HEK293 (cell line): Measurements from ENCODE around the gene LSS.

Experiments used
- CTCF ChIA-PET: fragments of 350-600 bp; formaldehyde crosslinking; extraction: SDS; loops from one replicate; lab custom pipeline; 2021; ENCODE audit warnings: antibody characterized with exemption; lab: Yijun Ruan, JAX
- POLR2A ChIA-PET: fragments of 300-600 bp; formaldehyde crosslinking; extraction: SDS; loops from one replicate; lab custom pipeline; 2020; ENCODE audit warnings: antibody characterized with exemption, inconsistent platforms; lab: Yijun Ruan, JAX
- H3K27ac ChIP-seq: fragments of 200-500 bp; sonication (Bioruptor generic); 2 replicates; pipeline ENCODE4 v1.5.1; 2014; ENCODE audit warnings: low read depth, low read length, control low read depth, inconsistent platforms; ENCODE audit errors: extremely low read depth
- H3K36me3 ChIP-seq, 2 experiments: fragments of 200-500 bp in 1 of 2; sonication (Bioruptor generic) in 1 of 2; 1 replicate in 1 of 2; 2 replicates in 1 of 2; pipeline ENCODE4 v1.5.1; 2014 to 2017; ENCODE audit warnings: inconsistent platforms in 2 of 2, low read length in 2 of 2; ENCODE audit not compliant: control insufficient read depth in 2 of 2, insufficient read depth in 1 of 2
- H3K4me1 ChIP-seq: fragments of 200-500 bp; sonication (Bioruptor generic); 2 replicates; pipeline ENCODE4 v1.5.1; 2014; ENCODE audit warnings: mild to moderate bottlenecking, low read length, inconsistent platforms; ENCODE audit not compliant: control insufficient read depth, insufficient read depth
- H3K4me3 ChIP-seq: 2 replicates; pipeline ENCODE4 v1.5.1; 2011; ENCODE audit warnings: low read depth, mild to moderate bottlenecking, control low read depth, low read length, moderate library complexity
- H3K9me3 ChIP-seq: fragments of 200-500 bp; sonication (Bioruptor generic); 2 replicates; pipeline ENCODE4 v1.5.1; 2014; ENCODE audit warnings: low read depth, low read length, inconsistent platforms; ENCODE audit not compliant: control insufficient read depth, insufficient read depth
- AEBP2 ChIP-seq: fragments of 450-650 bp; formaldehyde crosslinking; IDR thresholded peaks from 2 replicates; pipeline ENCODE4 v1.5.1; 2016; ENCODE audit warnings: missing biosample characterization, missing genetic modification characterization, borderline replicate concordance
- MZF1 ChIP-seq: fragments of 450-650 bp; formaldehyde crosslinking; IDR thresholded peaks from 2 replicates; pipeline ENCODE4 v1.5.1; 2017; ENCODE audit warnings: missing biosample characterization, missing genetic modification characterization, borderline replicate concordance
- YY1 ChIP-seq: fragments of 450-650 bp; formaldehyde crosslinking; IDR thresholded peaks from 2 replicates; pipeline ENCODE4 v1.5.1; 2018; ENCODE audit warnings: missing biosample characterization, missing genetic modification characterization
- ZFP41 ChIP-seq: fragments of 450-650 bp; formaldehyde crosslinking; IDR thresholded peaks from 2 replicates; pipeline ENCODE4 v1.5.1; 2016; ENCODE audit warnings: missing biosample characterization, missing genetic modification characterization, borderline replicate concordance
- ZNF140 ChIP-seq: fragments of 450-650 bp; formaldehyde crosslinking; IDR thresholded peaks from 2 replicates; pipeline ENCODE4 v1.5.1; 2016; ENCODE audit warnings: missing biosample characterization, missing genetic modification characterization
- ZNF169 ChIP-seq: fragments of 450-650 bp; formaldehyde crosslinking; IDR thresholded peaks from 2 replicates; pipeline ENCODE4 v1.5.1; 2016; ENCODE audit warnings: missing biosample characterization, missing genetic modification characterization
- ZNF202 ChIP-seq: fragments of 450-650 bp; formaldehyde crosslinking; IDR thresholded peaks from 2 replicates; pipeline ENCODE4 v1.5.1; 2016; ENCODE audit warnings: missing biosample characterization, missing genetic modification characterization, borderline replicate concordance
- ZNF26 ChIP-seq: fragments of 450-650 bp; formaldehyde crosslinking; IDR thresholded peaks from 2 replicates; pipeline ENCODE4 v1.5.1; 2016; ENCODE audit warnings: missing biosample characterization, missing genetic modification characterization
- ZNF398 ChIP-seq: fragments of 450-650 bp; formaldehyde crosslinking; IDR thresholded peaks from 2 replicates; pipeline ENCODE4 v1.5.1; 2017; ENCODE audit warnings: missing biosample characterization, missing genetic modification characterization
- ZNF449 ChIP-seq: fragments of 450-650 bp; formaldehyde crosslinking; IDR thresholded peaks from 2 replicates; pipeline ENCODE4 v1.5.1; 2017; ENCODE audit warnings: missing biosample characterization, mild to moderate bottlenecking, missing genetic modification characterization, moderate library complexity
- ZNF623 ChIP-seq: fragments of 450-650 bp; formaldehyde crosslinking; IDR thresholded peaks from 2 replicates; pipeline ENCODE4 v1.5.1; 2016; ENCODE audit warnings: missing biosample characterization, missing genetic modification characterization
- ZNF670 ChIP-seq: fragments of 450-650 bp; formaldehyde crosslinking; IDR thresholded peaks from 2 replicates; pipeline ENCODE4 v1.5.1; 2016; ENCODE audit warnings: missing biosample characterization, missing genetic modification characterization, low read depth
- TF ChIP-seq, protein P1 (sequence below): fragments of 450-650 bp; formaldehyde crosslinking; IDR thresholded peaks from 2 replicates; pipeline ENCODE4 v1.5.1; 2016; ENCODE audit warnings: missing biosample characterization, missing genetic modification characterization
- TF ChIP-seq, protein P2 (sequence below): fragments of 450-650 bp; formaldehyde crosslinking; IDR thresholded peaks from 2 replicates; pipeline ENCODE4 v1.5.1; 2016; ENCODE audit warnings: missing biosample characterization, missing genetic modification characterization
- TF ChIP-seq, protein P3 (sequence below): fragments of 450-650 bp; formaldehyde crosslinking; conservative IDR thresholded peaks from 2 replicates; pipeline ENCODE4 v1.5.1; 2016; ENCODE audit warnings: low read depth, missing biosample characterization, missing genetic modification characterization

Gene LSS

GRCh38 chr21:46187814-46188213, 40.8 kb downstream of the LSS start:
- no peak for TF ChIP-seq YY1 (tag by site-specific recombination)
- TF ChIP-seq AEBP2 (tag by site-specific recombination): no peak
- TF ChIP-seq ZNF623 (tag by site-specific recombination): no peak
- TF ChIP-seq ZNF202 (tag by site-specific recombination): no peak
- Histone ChIP-seq H3K9me3 (no peaks in the 10 kb centered on the region), H3K4me3 (no peak overlapping the region), H3K27ac (no peak overlapping the region), H3K36me3 (peaks cover 0 to 14% of the 10 kb centered on the region in 2 experiments; a peak in 1 of 3 replicates), H3K4me1 (peaks cover 9% of the 10 kb centered on the region)
- POLR2A ChIA-PET: interaction anchor here (0.5 kb wide), 1 partner anchor 11 kb away, joined by 3 read pairs; no protein-coding TSS in a partner anchor
- CTCF ChIA-PET: interaction anchor here (0.6 to 2.0 kb wide), 4 partner anchors 11 to 45 kb away, joined by 4 to 8 read pairs (median 4); no protein-coding TSS in a partner anchor

GRCh38 chr21:46187261-46187660, 41.3 kb downstream of the LSS start:
- CTCF ChIA-PET: interaction anchor here (0.6 to 2.0 kb wide), 3 partner anchors 11 to 44 kb away, joined by 4 to 8 read pairs (median 5); no protein-coding TSS in a partner anchor
- POLR2A ChIA-PET: interaction anchor here (0.5 kb wide), 1 partner anchor 11 kb away, joined by 3 read pairs; no protein-coding TSS in a partner anchor
- H3K4me3 ChIP-seq: no peak overlapping the region
- TF ChIP-seq MZF1 (no peak), ZNF398 (tag by site-specific recombination) (no peak), ZFP41 (tag by site-specific recombination) (no peak), ZNF26 (tag by site-specific recombination) (no peak), ZNF449 (tag by site-specific recombination) (no peak), ZNF140 (tag by site-specific recombination) (no peak), ZNF169 (tag by site-specific recombination) (no peak), ZNF670 (tag by site-specific recombination) (no peak)
- TF ChIP-seq, protein P1, sequence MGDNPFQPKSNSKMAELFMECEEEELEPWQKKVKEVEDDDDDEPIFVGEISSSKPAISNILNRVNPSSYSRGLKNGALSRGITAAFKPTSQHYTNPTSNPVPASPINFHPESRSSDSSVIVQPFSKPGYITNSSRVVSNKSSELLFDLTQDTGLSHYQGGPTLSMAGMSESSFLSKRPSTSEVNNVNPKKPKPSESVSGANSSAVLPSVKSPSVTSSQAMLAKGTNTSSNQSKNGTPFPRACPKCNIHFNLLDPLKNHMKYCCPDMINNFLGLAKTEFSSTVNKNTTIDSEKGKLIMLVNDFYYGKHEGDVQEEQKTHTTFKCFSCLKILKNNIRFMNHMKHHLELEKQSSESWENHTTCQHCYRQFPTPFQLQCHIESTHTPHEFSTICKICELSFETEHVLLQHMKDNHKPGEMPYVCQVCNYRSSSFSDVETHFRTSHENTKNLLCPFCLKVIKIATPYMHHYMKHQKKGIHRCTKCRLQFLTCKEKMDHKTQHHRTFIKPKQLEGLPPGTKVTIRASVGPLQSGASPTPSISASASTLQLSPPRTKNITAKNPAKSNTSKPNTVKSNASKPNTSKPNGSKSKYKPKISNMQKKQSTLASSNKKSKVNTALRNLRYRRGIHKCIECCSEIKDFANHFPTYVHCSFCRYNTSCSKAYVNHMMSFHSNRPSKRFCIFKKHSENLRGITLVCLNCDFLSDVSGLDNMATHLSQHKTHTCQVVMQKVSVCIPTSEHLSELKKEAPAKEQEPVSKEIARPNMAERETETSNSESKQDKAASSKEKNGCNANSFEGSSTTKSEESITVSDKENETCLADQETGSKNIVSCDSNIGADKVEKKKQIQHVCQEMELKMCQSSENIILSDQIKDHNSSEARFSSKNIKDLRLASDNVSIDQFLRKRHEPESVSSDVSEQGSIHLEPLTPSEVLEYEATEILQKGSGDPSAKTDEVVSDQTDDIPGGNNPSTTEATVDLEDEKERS (tag by site-specific recombination): no peak
- TF ChIP-seq, protein P2, sequence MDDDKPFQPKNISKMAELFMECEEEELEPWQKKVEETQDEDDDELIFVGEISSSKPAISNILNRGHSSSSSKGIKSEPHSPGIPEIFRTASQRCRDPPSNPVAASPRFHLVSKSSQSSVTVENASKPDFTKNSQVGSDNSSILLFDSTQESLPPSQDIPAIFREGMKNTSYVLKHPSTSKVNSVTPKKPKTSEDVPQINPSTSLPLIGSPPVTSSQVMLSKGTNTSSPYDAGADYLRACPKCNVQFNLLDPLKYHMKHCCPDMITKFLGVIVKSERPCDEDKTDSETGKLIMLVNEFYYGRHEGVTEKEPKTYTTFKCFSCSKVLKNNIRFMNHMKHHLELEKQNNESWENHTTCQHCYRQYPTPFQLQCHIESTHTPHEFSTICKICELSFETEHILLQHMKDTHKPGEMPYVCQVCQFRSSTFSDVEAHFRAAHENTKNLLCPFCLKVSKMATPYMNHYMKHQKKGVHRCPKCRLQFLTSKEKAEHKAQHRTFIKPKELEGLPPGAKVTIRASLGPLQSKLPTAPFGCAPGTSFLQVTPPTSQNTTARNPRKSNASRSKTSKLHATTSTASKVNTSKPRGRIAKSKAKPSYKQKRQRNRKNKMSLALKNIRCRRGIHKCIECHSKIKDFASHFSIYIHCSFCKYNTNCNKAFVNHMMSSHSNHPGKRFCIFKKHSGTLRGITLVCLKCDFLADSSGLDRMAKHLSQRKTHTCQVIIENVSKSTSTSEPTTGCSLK (tag by site-specific recombination): no peak
- TF ChIP-seq, protein P3, sequence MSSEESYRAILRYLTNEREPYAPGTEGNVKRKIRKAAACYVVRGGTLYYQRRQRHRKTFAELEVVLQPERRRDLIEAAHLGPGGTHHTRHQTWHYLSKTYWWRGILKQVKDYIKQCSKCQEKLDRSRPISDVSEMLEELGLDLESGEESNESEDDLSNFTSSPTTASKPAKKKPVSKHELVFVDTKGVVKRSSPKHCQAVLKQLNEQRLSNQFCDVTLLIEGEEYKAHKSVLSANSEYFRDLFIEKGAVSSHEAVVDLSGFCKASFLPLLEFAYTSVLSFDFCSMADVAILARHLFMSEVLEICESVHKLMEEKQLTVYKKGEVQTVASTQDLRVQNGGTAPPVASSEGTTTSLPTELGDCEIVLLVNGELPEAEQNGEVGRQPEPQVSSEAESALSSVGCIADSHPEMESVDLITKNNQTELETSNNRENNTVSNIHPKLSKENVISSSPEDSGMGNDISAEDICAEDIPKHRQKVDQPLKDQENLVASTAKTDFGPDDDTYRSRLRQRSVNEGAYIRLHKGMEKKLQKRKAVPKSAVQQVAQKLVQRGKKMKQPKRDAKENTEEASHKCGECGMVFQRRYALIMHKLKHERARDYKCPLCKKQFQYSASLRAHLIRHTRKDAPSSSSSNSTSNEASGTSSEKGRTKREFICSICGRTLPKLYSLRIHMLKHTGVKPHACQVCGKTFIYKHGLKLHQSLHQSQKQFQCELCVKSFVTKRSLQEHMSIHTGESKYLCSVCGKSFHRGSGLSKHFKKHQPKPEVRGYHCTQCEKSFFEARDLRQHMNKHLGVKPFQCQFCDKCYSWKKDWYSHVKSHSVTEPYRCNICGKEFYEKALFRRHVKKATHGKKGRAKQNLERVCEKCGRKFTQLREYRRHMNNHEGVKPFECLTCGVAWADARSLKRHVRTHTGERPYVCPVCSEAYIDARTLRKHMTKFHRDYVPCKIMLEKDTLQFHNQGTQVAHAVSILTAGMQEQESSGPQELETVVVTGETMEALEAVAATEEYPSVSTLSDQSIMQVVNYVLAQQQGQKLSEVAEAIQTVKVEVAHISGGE (tag by site-specific recombination): no peak

More at GRCh38 chr21:46187261-46187660, 41.3 kb downstream of the LSS start:
- Histone ChIP-seq H3K27ac (no peak overlapping the region), H3K36me3 (peaks cover 0 to 9% of the 10 kb centered on the region in 2 experiments; a peak in 1 of 3 replicates), H3K4me1 (peaks cover 9% of the 10 kb centered on the region), H3K9me3 (no peaks in the 10 kb centered on the region)
